Thyroid gland (tissue), 4 donors: Measurements from ENCODE around the gene COMP.

Experiments
- CTCF ChIP-seq, 6 experiments: fragments of 200-600 bp in 3 of 6; fragments of 450-650 bp in 3 of 6; sonication (generic) in 3 of 6; IDR thresholded peaks; one replicate each; pipeline ENCODE4 v1.5.1; 2016 to 2019; ENCODE audit warnings: antibody characterized with exemption in 6 of 6, mild to moderate bottlenecking in 2 of 6, inconsistent platforms in 1 of 6, moderate library complexity in 1 of 6
- POLR2A ChIP-seq, 2 donors: fragments of 450-650 bp; IDR thresholded peaks; one replicate each; pipeline ENCODE4 v1.6.1; 2017; ENCODE audit warnings: antibody characterized with exemption in 2 of 2, mild to moderate bottlenecking in 2 of 2, moderate library complexity in 1 of 2

GRCh38 chr19:18774782-18775444 is 16.2 kb downstream of the COMP start:
- no peak for TF ChIP-seq POLR2A (IDR thresholded peaks at IDR 0.05)
- TF ChIP-seq CTCF (IDR thresholded peaks at IDR 0.05): no peak
